Stimulated activated CD4-positive, alpha-beta T cell treated with anti-CD3 and anti-CD28 coated beads, Interleukin-15, amount 100 ng/mL, for 48 hours (primary cell): ENCODE results near the gene BLM.
A peak's percentile ranks its signal among the peaks of the same experiment; 100 is the strongest.
"Not testable (repeated sequence)": the region's sequence is repeated elsewhere in the genome, so short reads cannot be mapped to it uniquely, and the experiment has no call there.

Experiments
- DNase-seq, 2 donors: peaks; one replicate each; pipeline ENCODE4 v3.0.0-alpha.2; 2020; ENCODE audit warnings: low read depth in 2 of 2

The BLM gene

DNA sequence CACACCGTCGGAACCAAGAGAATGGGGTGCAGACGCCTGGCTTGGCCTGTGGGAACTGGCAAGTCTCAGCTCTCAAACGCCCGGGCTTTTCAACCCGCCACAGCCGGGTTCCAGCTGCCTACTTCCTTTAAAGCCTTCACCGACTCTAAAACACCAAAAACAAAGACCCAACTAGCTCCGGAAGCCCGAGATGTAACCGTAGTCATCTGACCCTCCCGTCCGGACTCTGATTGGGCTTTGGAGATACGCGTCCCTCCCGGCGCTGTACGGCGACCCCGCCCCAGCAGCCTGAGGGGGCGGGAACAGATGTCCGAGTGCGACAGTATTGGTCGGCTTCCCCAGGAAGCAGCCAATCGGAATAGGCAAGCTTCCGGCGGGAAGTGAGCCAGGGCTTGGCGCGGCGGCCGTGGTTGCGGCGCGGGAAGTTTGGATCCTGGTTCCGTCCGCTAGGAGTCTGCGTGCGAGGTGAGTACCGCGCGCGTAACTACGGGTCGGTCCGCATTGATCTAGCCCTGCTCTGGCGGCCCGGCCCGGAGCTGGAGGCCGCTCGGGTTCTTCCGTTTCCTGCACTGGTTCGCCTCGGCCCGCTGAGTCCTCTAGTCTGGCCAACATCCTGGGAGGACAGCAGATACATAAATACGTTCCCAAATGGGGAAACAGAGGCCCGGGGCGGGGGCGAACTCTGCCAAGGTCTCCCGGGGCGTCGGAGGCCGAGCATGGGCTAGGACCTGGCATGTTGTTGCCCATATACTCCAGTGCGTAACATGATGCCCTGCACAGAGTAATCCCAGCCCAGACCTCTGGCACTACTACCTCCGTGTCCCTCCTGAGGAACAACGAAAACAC is at the start of gene BLM:
TSS of gene BLM (plus strand) at position 371 of the 846 bp plus-strand sequence. CDS start 30,047 bp downstream, outside the sequence.
- DNase-seq = peak; percentile 88 to 92

DNA sequence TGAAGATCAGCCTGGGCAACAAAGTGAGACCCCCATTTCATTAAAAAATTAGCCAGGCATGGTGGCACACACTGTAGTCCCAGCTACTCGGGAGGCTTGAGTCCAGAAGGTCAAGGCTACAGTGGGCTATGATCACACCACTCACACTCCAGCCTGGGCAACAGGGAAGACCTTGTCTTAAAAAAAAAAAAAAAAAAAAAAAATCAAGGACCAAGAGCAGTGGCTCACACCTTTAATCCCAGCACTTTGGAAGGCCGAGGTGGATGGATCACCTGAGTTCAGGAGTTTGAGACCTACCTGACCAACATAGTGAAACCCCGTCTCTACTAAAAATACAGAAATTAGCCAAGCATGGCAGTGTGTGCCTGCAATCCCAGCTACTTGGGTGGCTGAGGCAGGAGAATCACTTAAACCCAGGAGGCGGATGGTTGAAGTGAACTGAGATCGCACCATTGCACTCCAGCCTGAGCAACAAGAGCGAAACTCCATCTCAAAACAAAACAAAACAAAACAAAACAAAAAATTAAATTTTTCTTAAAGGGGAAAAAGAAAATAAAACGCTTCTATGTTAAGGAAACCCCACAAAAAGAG is 49.3 kb upstream of the BLM start:
- DNase-seq = not testable (repeated sequence)

DNA sequence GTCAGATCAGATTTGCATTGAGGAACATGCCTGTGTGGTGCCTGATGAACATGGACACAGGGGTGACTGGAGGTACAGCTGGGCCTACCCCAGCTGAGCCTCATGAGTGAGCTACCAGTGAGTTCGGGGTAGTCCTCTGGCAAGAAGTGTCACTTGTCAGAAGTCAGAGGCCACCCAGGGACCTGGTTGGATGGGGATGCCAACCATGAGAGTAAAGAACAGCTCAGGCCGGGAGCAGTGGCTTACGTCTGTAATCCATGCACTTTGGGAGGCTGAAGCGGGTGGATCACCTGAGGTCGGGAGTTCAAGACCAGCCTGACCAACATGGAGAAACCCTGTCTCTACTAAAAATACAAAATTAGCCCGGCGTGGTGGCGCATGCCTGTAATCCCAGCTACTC is 46.5 kb upstream of the BLM start:
- DNase-seq = not testable (repeated sequence)

DNA sequence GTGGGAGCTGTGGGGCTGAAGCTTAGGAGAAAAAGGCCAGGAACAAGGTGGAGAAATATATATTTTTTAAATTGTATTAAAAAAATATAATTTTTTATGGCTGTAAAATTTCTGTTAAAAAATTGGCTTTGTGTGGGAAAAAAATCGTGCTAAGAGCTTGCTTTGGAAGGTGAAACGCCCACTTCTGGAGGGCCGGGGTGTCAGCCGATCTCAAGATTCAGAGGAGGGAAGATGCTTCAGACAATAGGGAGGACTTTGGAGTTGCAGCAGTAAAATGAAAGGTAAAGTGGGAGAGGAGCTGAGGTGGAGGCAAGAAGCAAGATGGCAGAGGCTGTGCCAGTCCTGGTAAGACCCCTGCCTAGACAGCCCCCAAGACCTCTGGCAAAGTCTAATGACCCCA is 45.9 kb upstream of the BLM start:
- DNase-seq = no peak

DNA sequence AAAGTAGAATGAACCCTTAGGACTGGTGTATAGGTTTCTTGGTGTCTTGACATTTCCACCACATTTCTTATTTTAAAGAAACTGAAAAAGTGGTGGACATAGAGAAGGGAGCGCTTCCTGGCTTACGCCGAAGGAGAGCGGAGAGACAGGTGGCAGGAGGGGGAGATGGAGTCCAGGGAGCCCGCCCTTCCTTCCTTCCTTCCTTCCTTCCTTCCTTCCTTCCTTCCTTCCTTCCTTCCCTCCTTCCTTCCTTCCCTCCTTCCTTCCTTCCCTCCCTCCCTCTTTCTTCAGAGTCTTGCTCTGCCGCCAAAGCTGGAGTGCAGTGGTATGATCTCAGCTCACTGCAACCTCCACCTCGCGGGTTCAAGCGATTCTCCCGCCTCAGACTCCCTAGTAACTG is 43.8 kb upstream of the BLM start:
- DNase-seq = not testable (repeated sequence)

DNA sequence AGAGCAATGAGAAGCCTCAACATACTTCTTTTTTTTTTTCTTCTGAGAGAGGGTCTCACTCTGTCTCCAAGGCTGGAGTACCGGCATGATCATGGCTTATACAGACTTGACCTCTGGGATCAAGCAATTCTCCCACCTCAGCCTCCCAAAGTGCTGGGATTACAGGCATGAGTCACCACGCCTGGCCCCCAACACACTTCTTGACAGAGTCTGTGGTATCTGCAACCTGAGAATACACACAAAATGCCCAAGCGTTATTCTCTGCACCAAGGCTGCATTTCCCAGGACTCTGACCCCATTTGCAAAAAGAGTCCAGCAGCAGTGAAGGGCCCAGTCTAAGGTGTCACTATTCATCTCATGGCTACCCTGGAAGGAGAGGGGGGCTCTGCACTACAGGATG is 42.7 kb upstream of the BLM start:
- DNase-seq = no peak

DNA sequence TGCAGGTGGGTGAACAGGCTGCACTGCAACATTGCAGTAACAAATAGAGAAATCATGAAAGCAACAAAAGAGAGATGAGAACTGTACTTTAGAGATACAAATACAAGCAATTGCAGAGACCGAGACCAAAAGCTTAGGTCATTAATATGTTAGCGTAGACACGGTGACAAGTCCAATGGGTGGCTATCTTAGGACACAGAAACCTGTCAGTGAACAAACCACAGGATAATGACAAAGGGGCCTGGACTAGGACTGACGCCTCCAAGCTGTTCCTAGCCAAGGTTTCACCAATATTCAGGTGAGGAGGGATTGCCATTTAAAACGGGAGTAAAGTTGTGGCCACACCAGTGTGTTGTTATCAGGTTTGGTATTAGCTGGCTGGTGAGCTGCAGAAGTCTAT is 41.7 kb upstream of the BLM start:
- no peak for DNase-seq

DNA sequence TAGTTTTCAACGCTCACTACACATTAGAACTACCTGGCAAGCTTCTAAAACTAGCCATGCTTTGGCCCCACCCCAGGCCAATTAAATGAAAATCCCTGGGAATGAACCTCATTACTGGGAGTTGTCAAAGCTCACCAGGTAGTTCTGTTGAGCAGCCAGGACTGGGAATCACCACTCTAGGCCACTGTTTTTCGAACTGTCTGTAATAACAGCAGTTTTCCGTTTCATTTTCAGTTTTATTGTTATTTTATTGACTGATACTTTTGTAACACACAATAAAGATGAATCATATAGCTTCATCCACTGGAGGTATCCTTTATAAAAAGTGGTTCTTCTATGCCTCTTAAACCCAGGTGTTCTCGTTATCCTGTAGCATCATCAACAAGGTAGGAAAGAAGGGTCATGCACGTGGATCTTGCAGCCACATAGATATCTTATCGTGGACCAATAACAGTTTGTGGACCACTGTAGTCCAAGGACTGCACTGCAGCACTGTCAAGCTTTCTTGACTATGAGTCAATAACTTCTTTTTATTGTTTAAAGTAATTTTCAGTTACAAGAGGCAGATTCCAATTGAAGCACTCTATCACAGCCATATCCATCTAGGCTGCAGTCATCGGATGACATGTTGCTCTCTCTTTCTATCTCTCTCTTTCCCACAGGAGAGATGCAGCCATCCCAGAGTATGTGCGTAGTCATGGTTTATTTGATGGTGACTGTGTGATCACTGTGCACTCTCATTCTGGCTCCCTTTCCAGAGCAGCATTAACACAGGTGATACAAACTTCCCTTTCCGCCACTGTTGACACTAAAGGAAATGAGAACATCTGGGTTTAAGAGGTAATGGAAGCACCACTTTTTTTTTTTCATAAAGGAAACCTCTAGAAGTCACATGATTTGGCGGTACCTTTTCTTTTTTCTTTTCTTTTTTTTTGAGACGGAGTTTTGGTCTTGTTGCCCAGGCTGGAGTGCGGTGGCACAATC is 39.0 kb upstream of the BLM start:
- DNase-seq = no peak

DNA sequence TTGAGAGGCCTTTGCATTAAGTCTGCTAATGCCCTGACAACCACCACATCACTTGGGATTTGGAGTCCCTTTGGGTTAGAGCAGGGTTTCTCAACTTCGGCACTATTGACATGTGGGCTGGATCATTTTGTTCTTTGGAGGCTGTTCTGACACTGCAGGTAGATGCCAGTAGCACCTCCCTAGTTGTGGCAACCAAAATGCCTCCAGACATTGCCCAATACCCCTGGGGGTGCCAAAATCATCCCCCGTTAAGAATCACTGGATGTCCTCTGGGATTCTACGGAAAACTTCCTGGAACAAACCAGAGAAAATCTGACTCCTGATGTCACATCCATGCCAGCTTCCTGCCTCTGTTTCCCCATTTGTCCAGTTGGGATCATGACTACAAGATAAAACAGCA is 37.2 kb upstream of the BLM start:
- no peak for DNase-seq

DNA sequence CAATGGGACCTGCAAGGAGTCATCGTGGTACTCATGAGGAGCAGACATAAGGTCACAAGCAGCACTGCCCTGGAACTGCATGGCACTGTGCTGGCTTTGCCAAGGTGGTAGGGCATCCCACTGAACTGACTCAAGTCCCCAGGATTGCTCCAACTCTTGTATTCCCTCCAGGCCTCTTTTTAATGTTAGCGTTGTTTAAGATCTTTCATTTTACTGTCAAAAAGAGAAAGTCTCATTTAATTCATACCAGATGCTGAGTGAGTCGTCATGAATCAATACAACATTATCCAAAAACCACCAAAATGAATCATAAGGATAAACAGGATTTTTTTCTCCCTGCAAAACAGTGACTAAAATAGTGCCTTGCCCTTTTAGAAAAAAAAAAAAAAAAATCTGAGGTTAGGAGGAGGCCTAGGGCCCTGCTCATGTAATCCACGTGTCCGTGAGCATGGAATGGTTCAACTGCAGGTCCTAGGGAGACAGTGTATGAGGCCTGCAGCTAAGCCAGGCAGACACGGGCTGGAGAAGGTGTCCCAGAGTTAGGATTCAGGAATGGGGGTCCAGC is 36.7 kb upstream of the BLM start:
- no peak for DNase-seq

DNA sequence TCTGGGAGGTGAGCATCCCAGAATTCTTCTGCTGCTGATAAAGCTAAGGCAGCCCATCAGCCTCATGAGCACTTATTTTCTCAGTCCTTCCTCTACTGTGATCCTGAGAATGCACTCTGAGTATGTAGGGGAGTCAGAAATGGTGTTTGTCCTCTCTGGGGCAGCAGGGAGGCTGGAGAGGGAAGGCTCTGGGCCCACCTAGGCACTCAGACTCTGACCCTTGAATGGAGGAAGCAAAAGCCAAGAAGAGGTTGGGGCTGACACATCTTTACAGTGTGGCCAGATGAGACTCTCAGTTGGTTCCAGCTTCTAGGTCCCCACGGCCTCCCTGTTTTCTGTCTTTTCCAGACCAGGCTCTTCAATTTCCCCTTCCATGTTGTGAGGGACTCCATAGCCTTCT is 36.1 kb upstream of the BLM start:
- no peak for DNase-seq

DNA sequence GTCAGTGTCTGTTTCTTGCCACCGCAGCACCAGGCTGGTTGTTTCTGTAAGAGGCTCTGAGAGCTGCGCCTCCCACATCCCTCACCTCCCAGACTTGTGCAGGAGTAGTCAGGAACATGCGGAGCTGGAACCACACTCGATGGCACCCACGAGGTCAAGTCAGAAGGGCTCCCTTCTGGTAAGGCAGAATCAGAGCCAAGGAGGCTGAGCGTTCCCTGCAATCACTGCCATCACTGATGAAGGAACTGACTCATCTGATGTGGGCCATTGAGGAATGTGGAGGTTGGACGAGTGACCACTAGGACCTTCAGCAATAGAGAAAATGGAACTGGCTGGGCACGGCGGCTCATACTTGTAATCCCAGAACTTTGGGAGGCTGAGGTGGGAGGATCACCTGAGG is 35.7 kb upstream of the BLM start:
- no peak for DNase-seq

DNA sequence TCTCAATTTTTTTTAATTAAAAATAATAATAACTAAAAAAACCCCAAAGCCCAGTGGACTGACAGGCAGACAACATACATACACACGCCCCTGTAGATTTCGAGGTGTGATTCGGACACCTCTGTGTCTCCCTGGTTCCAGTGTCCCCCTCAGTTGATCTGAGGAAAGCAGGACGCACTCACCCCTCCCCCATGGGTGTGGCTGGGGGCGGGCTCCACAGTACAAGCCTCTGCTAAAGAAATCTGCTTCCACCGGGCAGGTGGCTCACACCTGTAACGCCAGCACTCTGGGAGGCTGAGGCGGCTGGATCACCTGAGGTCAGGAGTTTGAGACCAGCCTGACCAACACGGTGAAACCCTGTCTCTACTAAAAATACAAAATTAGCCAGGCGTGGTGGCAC is 33.8 kb upstream of the BLM start:
- DNase-seq = no peak

DNA sequence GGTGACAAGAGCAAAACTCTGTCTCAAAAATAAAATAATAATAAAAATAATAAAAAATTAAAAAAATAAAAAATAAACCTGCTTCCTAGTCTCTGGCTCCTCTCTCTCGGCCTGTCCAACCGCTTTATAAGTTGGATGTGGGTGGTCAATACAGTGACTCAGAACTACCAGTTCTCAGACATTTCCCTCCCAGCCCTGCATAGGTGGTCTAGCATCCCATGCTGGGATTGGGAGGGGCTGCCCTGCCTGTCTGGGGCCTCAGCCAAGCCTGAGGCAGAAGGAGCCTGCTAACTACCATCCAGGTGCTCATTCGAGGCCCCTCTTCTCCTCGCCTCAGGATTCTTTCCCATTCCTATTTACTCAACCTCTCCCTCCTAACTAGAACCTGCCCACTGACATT is 33.3 kb upstream of the BLM start:
- no peak for DNase-seq

DNA sequence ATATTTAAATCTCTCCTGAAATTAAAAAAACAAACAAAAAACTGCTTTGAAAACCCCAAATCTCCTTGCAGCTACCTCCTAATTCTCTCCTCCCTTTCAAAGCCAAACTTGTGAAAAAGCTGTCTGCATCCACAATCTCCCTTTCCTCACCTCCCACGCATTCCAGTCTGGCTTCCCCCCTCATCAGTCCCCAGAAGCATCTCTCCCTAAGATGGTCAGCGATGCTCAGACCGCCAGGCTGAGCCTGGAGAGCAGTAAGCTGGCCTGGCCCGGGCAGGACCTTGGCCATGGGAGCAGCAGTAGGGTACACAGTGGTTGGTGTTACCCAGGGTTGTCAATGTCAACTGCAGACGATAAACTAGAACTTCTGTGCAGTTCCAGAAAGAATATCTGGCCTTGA is 32.9 kb upstream of the BLM start:
- DNase-seq = no peak

DNA sequence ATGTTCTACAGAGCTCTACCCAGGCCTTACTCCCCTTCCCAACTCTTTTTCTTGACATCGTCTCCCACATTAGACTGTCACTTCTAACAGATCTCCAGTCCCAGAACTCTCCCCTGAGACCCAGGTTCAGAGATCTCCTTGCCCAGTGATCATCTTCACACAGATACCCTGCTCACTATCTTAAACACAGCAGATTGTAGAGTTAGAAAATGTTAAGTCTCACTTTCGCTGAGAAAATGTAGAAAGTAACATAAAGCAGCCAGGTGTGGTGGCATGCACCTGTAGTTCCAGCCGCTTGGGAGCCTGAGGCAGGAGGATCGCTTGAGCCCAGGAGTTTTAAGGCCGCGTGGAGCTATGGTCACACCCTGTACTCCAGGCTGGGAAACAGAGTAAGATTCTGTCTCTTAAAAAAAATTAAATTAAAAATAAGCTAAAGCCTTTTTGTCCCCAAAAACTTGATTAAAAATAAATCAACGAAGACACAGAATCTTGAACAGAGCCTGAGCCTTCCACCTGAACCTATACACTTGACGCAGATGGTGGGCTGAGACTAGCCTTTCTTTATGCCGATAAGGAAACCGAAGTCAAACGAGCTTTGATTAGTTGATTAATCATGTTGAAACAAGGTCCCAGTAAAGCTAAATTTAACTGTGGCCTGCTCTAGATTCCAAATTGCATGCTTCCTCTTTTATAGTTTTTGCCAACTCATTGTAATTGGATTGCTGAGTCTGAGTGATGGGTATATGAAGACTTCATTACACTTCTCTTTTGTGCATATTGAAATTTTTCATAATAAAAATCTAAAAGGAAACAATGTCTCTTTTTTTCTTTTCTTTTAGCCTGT is 31.3 kb upstream of the BLM start:
- DNase-seq = no peak

DNA sequence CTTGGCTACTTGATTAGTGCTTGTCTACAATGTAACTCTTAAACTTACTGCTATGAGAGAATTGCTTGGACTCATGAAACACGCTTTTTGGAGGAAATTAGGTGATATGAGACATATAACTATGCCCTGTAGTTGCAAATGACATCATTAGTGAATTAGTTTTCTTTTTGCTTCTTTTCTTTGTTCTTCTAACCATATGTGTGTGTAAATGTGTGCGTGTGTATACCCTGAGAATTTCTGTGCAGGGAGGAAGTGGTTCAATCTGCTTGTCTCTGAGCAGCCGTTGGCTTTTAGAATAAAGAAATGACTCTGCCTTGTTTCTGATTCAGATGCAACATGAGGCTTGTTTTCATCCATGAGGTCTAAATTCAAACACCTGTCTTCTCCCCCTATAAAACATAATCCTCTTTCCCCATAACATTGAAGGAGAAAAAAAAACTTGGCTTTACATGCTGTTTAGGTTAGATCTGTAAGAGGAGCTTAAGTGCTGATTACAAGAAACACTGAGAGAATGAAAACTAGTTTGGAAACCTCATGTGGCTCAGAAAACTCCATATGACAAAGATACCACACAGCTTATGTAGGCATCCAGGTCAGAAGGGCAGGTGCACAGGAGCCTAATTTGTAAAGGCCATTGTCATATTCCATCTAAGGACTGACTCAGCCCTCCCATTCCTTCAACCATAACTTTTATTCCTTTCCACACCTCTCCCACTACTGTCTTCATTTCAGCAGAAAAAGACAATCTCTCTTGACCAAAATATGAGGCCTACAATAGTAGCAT is 30.5 kb upstream of the BLM start:
- no peak for DNase-seq

DNA sequence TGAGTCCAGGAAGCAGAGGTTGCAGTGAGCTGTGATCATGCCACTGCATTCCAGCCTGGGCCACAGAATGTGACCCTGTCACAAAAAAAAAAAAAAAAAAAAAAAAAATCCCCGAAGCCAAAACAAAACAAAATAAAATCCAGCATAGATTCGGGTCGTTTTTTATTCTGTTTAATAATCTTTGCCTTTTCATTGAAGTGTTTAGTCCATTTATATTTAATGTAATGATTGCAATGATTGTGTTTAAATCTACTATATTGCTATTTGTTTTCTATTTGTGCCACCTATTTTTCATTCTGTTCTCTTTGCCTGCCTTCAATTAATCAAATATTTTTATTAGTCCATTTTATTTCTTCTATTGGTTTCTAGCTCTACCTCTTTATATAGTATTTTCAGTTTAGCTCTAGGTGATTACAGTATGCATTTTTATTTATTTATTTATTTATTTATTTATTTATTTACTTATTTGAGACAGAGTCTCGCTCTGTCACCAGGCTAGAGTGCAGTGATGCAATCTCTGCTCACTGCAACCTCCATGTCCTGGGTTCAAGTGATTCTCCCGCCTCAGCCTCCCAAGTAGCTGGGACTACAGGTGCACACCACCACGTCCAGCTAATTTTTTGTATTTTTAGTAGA is 27.7 kb upstream of the BLM start:
- DNase-seq = not testable (repeated sequence)

DNA sequence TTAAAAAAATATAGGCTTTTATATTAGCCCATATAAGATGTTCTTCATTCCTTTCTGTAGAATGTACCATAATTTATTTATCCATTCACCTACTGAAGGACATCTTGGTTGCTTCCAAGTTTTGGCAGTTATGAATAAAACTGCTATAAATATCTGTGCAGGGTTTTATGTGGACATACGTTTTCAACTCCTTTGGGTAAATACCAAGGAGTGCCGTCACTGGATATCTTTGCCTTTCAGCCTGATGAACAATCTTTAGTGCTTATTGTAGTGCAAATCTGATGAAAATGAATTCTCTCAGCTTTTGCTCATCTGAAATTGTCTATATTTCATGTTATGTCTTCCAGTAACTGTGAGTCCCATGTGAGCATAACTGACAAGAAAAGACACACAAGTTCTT is 26.6 kb upstream of the BLM start:
- no peak for DNase-seq

DNA sequence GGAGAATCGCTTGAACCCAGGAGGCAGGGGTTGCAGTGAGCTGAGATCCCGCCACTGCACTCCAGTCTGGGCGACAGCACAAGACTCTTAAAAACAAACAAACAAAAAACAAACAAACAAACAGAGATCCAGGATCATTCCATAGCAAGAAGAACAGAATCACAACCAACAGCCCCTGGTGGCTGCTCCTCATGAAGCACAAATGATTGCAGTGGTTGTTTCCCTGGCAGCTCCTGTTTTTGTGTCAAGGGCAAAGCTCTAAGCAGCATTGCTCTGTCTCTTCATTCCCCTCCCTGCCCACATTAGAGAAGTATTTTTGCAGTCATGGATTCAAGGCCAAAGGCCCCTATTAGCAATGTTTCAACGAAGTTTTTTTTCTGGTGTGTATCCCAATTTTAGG is 25.8 kb upstream of the BLM start:
- DNase-seq = no peak
